A172 (cell line): Measurements from ENCODE around the gene OR51E1. TPM values are rescaled to one million over a fixed set of nuclear protein-coding genes. Genes with fewer than 3 reads are reported as not detected.
A peak's percentile ranks its signal among the peaks of the same experiment; 100 is the strongest.

Source experiments
- DNase-seq: peaks from one replicate; pipeline ENCODE4 v3.0.0-alpha.2; 2015; ENCODE audit warnings: low spot score
- total RNA-seq: library from RNA; depleted of rRNA; stranded (reverse); fragments of >200 nt; shearing (Covaris generic); gene quantifications from 2 replicates; pipeline ENCODE4 v1.2.3, GENCODE V29; 2014

OR51E1 gene
- total RNA-seq, 1 experiment from 2014 or later: not detected

- DNase-seq: no peak
Measured at GRCh38 chr11:4654635-4655369, 11.0 kb downstream of the OR51E1 start.

- DNase-seq: no peak
Measured at GRCh38 chr11:4658629-4659445, 15.1 kb downstream of the OR51E1 start.

- no peak for DNase-seq
Measured at GRCh38 chr11:4662876-4663275, 19.1 kb downstream of the OR51E1 start.

DNA sequence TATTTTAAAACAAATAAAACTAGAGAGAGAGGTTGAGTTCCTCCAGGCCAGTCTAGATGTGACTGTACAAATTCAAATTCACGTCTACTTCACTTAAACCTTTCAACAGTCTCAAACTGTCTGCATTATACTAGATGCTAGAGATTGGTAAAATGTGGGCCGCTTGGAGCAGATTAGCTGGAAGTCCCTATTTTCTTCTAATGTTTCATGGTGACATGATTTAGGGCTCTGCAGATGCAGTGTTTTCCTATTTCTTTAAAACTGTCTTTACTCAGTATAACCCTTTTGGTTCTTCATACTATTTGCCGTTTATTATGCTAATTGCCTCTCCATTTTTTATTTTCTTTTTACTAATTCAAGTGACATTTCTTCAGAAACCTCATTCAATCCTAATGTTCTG, 20.4 kb downstream of the OR51E1 start:
- DNase-seq: no peak

GRCh38 chr11:4664786-4665185, 21.0 kb downstream of the OR51E1 start:
- DNase-seq: no peak

GRCh38 chr11:4665424-4665823, 21.6 kb downstream of the OR51E1 start:
- DNase-seq: no peak

DNA sequence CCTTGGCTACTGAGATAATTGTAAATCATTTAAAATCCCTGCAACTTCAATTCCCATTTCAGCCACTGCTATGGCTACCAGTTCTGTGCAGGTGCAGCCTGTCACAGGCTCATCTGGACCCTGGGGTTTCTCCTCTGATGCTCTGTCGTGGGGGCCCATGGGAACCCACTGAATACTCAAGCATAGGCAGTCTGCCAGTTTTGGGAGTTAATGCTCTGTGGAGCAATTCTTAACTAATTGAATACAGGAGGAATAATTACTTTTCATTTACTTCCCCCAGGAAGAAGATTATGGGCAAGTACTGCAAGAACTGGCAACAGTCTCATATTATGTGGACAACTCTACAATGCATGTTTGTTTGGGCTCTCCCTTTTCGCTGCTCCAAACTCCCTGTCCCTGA, 28.0 kb downstream of the OR51E1 start:
- no peak for DNase-seq

- peak; percentile 35 for DNase-seq
Measured at GRCh38 chr11:4672470-4672869, 28.7 kb downstream of the OR51E1 start.

DNA sequence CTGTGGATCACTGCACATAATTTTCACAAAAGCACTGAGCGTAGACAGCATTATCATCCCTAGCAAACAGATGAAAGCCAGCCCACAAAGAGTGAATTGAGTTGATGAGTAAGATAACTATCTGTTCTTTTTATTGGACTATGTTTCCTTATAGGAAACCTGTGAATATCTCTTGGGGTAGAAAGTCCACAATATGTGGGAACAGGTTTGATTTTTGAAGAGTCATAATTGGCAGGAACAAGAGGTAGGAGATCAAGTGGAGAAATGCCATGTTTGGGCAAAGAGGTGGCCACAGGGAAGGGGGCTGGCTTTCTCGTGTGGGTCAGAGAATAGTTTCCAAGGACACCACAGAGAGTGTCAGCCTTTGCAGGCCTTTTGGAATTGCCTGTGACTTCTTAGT, 30.0 kb downstream of the OR51E1 start:
- DNase-seq: no peak

GRCh38 chr11:4677948-4678347, 34.2 kb downstream of the OR51E1 start:
- DNase-seq: no peak

DNA sequence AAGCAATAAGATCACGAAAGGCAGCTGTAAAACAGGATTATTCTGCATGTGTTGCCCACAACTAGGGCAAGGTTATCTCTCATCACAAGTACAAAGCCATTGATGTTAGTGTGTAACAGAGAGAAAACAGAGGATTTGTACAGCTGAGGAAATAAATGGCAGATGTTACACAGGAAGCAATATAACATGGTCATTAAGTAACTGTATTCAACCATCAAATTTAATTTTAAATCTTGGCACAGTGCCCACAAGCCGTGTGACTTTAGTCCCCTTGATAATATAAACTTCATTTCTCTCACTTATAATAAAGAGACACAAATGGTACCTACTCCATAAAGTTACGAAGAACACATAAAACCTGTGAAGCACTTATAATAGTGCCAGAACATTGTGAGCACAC, 36.6 kb downstream of the OR51E1 start:
- no peak for DNase-seq

GRCh38 chr11:4682623-4683419, 39.0 kb downstream of the OR51E1 start:
- peak; percentile 9 for DNase-seq

DNA sequence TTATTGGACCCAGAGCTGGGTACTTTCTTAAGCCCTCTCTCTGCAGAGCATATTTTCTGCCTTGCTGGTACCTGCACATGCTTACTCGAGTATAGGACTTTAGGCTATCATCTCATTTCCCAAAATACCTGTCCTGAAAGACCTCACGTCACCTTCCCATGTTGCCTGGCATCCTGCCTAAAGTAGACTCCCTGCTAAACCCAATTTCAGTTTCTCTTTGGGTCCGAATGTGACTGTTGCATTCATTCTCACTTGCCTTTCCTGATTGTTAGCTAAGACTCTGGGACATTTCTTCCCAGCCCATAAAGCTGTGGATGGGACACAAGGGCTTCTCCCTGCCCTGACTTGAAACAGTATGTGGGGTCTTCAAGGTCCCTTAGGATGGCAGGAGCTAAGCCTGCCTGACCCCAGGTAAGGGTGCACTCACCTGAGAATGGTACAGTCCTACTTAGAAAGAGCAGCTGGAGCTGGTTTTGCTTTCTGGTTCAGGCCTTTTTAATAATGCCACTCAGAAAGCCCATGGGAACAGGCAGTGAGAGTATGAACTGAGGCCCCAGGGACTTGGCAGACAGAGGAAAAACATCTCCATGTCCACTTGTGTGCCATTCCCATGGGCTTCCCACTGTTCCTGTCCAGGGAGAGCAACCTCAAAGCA, 41.0 kb downstream of the OR51E1 start:
- DNase-seq: no peak

- no peak for DNase-seq
Measured at GRCh38 chr11:4695442-4695841, 51.7 kb downstream of the OR51E1 start.

DNA sequence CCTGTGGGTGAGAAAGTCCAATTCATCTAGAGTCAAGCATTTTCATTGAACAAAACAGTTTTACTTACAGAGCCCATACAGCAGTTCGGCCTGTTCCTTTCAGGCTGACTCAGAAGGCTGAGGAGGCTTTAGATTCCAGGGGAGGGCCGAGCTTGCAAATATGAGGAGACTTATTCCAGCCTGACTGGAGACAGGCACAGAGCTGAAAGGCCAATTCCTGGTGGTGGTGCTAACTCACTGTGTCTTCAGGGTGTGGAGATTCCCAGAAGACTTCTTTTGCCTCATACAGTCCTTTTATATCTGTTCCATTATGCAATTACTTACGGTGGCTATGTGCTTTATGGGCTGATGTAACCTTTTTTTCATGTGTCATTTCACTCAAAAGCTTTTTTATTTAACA, 53.8 kb downstream of the OR51E1 start, which contains the start of gene OR51E2:
Gene OR51E2 (minus strand): TSS at position 269 of the 400 bp plus-strand sequence. CDS start 15,142 bp downstream, outside the sequence.
- DNase-seq: no peak

- no peak for DNase-seq
Measured at GRCh38 chr11:4699697-4700435, 56.1 kb downstream of the OR51E1 start.

GRCh38 chr11:4700436-4700820, 56.6 kb downstream of the OR51E1 start:
- no peak for DNase-seq

DNA sequence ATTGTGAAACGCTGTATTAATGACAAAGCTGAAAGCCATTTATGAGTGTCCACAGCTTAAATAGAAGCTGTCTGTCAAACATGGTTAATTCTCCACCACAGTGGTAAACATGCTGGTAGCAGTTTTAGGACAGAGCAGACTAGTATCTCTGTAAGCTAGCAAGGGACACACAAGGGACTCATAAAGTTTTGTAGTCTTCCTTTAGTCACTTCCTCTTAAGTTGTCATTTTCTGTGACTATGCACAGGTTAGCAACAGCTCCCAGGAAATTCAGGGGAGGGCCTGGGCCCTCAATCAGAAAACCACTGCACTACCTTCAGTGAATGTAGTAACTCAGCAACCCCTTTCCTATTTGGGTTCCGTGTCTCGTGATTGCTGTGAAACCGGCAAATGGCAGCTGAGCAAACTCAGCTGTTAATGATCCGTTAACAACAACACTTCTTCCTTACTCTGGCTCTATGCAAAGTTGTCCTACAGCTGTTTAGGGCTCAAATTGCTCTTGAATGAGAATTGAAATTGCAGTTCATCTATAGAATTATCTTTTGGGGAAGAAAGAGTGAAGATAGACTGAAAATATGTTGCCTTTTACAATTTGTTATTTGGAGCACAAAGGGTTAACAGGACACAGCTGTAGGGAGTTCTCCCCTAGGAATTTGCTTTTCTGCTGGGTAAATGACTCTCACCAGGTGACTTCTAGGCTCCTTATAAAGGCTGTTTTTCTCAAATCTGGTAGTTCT, 60.4 kb downstream of the OR51E1 start, which contains the start of gene MMP26:
Gene MMP26 (plus strand): TSS at position 731 of the 736 bp plus-strand sequence.
- DNase-seq: no peak

- DNase-seq: no peak
Measured at GRCh38 chr11:4704790-4705334, 61.1 kb downstream of the OR51E1 start.
